ENCODE data around the gene GPR35.

GRCh38 chr2:240646176-240646899, 21.1 kb downstream of the GPR35 start:
- no peak for TF ChIP-seq KDM5B (CRISPR knock-in tag; IDR thresholded peaks at IDR 0.05; ENCODE audit: borderline replicate concordance)
- TF ChIP-seq TP53 (CRISPR knock-in tag; conservative IDR thresholded peaks at IDR 0.05) = no peak
- TF ChIP-seq WIZ (CRISPR knock-in tag; IDR thresholded peaks at IDR 0.05) = no peak
- no peak for TF ChIP-seq ZNF589 (CRISPR knock-in tag; conservative IDR thresholded peaks at IDR 0.05)
- TF ChIP-seq ZNF333 (CRISPR knock-in tag; IDR thresholded peaks at IDR 0.05; ENCODE audit: borderline replicate concordance) = no peak
- no peak for TF ChIP-seq JUN (CRISPR knock-in tag; IDR thresholded peaks at IDR 0.05)
- no peak for TF ChIP-seq ZNF136 (CRISPR knock-in tag; IDR thresholded peaks at IDR 0.05; ENCODE audit: low read depth)
